HG02840 (cell line): ENCODE results near the gene DNAJB13.
"Not testable (repeated sequence)": the region's sequence is repeated elsewhere in the genome, so short reads cannot be mapped to it uniquely, and the experiment has no call there.

ENCODE experiments used
- ATAC-seq: cut with Tn5 transposase; IDR thresholded peaks from one replicate; pipeline ENCODE4 v1.9.1; 2021; ENCODE audit warnings: mild to moderate bottlenecking, moderate library complexity, moderate number of reproducible peaks; ENCODE audit not compliant: unreplicated experiment, low FRiP score

The DNAJB13 gene

GRCh38 chr11:73950869-73951710, at the start of gene DNAJB13:
Gene DNAJB13 (plus strand): TSS chr11:73951026. CDS start chr11:73951070, 44 bp downstream.
- no peak for ATAC-seq

- no peak for ATAC-seq
Measured at GRCh38 chr11:73902303-73902702, 48.5 kb upstream of the DNAJB13 start.

- no peak for ATAC-seq
Measured at GRCh38 chr11:73907191-73907590, 43.6 kb upstream of the DNAJB13 start.

GRCh38 chr11:73912026-73912425, 38.8 kb upstream of the DNAJB13 start:
- no peak for ATAC-seq

- no peak for ATAC-seq
Measured at GRCh38 chr11:73913472-73913871, 37.4 kb upstream of the DNAJB13 start.

GRCh38 chr11:73914284-73914683, 36.5 kb upstream of the DNAJB13 start:
- no peak for ATAC-seq

- ATAC-seq = no peak
Measured at GRCh38 chr11:73916435-73916834, 34.4 kb upstream of the DNAJB13 start.

GRCh38 chr11:73921180-73921579, 29.6 kb upstream of the DNAJB13 start:
- no peak for ATAC-seq

- no peak for ATAC-seq
Measured at GRCh38 chr11:73929388-73929787, 21.4 kb upstream of the DNAJB13 start.

- ATAC-seq = no peak
Measured at GRCh38 chr11:73931039-73931645, 19.7 kb upstream of the DNAJB13 start.

GRCh38 chr11:73931951-73932350, 18.9 kb upstream of the DNAJB13 start:
- no peak for ATAC-seq

- no peak for ATAC-seq
Measured at GRCh38 chr11:73932781-73933180, 18.0 kb upstream of the DNAJB13 start.

- ATAC-seq = not testable (repeated sequence)
Measured at GRCh38 chr11:73936047-73936446, 14.8 kb upstream of the DNAJB13 start.

- ATAC-seq = no peak
Measured at GRCh38 chr11:73939096-73939495, 11.7 kb upstream of the DNAJB13 start.

- ATAC-seq = no peak
Measured at GRCh38 chr11:73940801-73941570, 9.8 kb upstream of the DNAJB13 start.

- ATAC-seq = no peak
Measured at GRCh38 chr11:73942010-73942409, 8.8 kb upstream of the DNAJB13 start.

GRCh38 chr11:73944085-73944484, 6.7 kb upstream of the DNAJB13 start:
- ATAC-seq = no peak

- no peak for ATAC-seq
Measured at GRCh38 chr11:73944901-73945300, 5.9 kb upstream of the DNAJB13 start.

GRCh38 chr11:73945396-73945795, 5.4 kb upstream of the DNAJB13 start:
- ATAC-seq = no peak

- no peak for ATAC-seq
Measured at GRCh38 chr11:73946798-73947458, 3.9 kb upstream of the DNAJB13 start.

GRCh38 chr11:73949246-73949645, 1.6 kb upstream of the DNAJB13 start:
- ATAC-seq = no peak
